GM12878 (cell line): ENCODE results near the gene MTERF1. TPM values are rescaled to one million over a fixed set of nuclear protein-coding genes. Genes with fewer than 3 reads are reported as not detected.

Experiments
- ATAC-seq: fragments of 200-7000 bp; cut with Tn5 transposase; 3 replicates; pipeline ENCODE4 v1.9.1; 2020; ENCODE audit warnings: mild to moderate bottlenecking, moderate library complexity
- BruUV-seq: library from RNA; stranded (reverse); fragments of 400-500 nt; replicated peaks from 2 replicates; lab custom pipeline; 2021; lab: Mats Ljungman, UMichigan
- CTCF ChIA-PET: fragments of 300-600 bp; sonication (Branson Sonifier 250); formaldehyde crosslinking; extraction: SDS; loops from one replicate; lab custom pipeline; 2021; ENCODE audit warnings: inconsistent platforms; lab: Yijun Ruan, JAX
- POLR2A ChIA-PET: fragments of 350-600 bp; formaldehyde crosslinking; extraction: SDS; loops from one replicate; lab custom pipeline; 2021; ENCODE audit warnings: inconsistent platforms; lab: Charles Lee
- RAD21 ChIA-PET: fragments of 300-600 bp; sonication (Branson Sonifier 250); formaldehyde crosslinking; loops from one replicate; lab custom pipeline; 2023; ENCODE audit warnings: antibody characterized with exemption; ENCODE audit not compliant: unreplicated experiment; lab: Charles Lee
- SMC1A ChIA-PET: fragments of 300-600 bp; sonication (Branson Sonifier 250); formaldehyde crosslinking; loops from one replicate; lab custom pipeline; 2023; ENCODE audit not compliant: unreplicated experiment, uncharacterized antibody; lab: Charles Lee
- DNase-seq: peaks from one replicate; pipeline ENCODE4 v3.0.0-alpha.2; 2011; ENCODE audit warnings: low read depth, low spot score
- FAIRE-seq: peaks from 3 replicates; lab custom pipeline; 2011; peaks lifted over from hg19 to GRCh38; lab: Jason Lieb, UNC
- H2AFZ ChIP-seq: 2 replicates; pipeline ENCODE4 v1.6.0; 2011; ENCODE audit warnings: low read depth, low read length, control low read depth; ENCODE audit not compliant: control insufficient read depth
- H3K27ac ChIP-seq: 2 replicates; pipeline ENCODE4 v1.5.1; 2011; ENCODE audit warnings: control low read depth; ENCODE audit not compliant: control insufficient read depth, insufficient read depth
- H3K27me3 ChIP-seq, 2 experiments: replicated peaks in 1 of 2; 2 replicates each; pipeline versions ENCODE4 v1.6.0 to v1.6.1; 2011; ENCODE audit warnings: low read length in 1 of 2; ENCODE audit not compliant: control insufficient read depth in 2 of 2, insufficient read depth in 2 of 2
- H3K36me3 ChIP-seq, 2 experiments: 2 replicates each; pipeline ENCODE4 v1.5.1; 2011; ENCODE audit warnings: low read length in 1 of 2; ENCODE audit not compliant: control insufficient read depth in 2 of 2, insufficient read depth in 2 of 2
- H3K4me1 ChIP-seq: 2 replicates; pipeline ENCODE4 v1.6.1; 2011; ENCODE audit warnings: mild to moderate bottlenecking, low read length, moderate library complexity, mixed read lengths; ENCODE audit not compliant: control insufficient read depth, insufficient read depth
- H3K4me2 ChIP-seq: 2 replicates; pipeline ENCODE4 v1.6.0; 2011; ENCODE audit warnings: control low read depth; ENCODE audit not compliant: control insufficient read depth, insufficient read depth
- H3K4me3 ChIP-seq: fragments of 200-600 bp; sonication (generic); 2 replicates; pipeline ENCODE4 v1.5.1; 2016
- H3K79me2 ChIP-seq: 2 replicates; pipeline ENCODE4 v1.6.0; 2011; ENCODE audit warnings: low read length; ENCODE audit not compliant: control insufficient read depth, insufficient read depth
- H3K9ac ChIP-seq: 2 replicates; pipeline ENCODE4 v1.8.0; 2011; ENCODE audit warnings: low read length, control low read depth, mixed read lengths; ENCODE audit not compliant: control insufficient read depth, insufficient read depth
- H3K9me3 ChIP-seq: replicated peaks from 3 replicates; pipeline ENCODE4 v1.5.1; 2011; ENCODE audit warnings: mild to moderate bottlenecking, low read length; ENCODE audit not compliant: control insufficient read depth, insufficient read depth
- H4K20me1 ChIP-seq: 2 replicates; pipeline ENCODE4 v1.6.0; 2011; ENCODE audit not compliant: control insufficient read depth, insufficient read depth
- CHD2 ChIP-seq: IDR thresholded peaks from 2 replicates; pipeline ENCODE4 v1.6.1; 2011; ENCODE audit warnings: low read depth, low read length, improper control_type of control experiment, borderline replicate concordance
- IKZF1 ChIP-seq: fragments of 450-650 bp; conservative IDR thresholded peaks from 2 replicates; pipeline ENCODE4 v1.6.1; 2017; ENCODE audit warnings: antibody characterized with exemption, mild to moderate bottlenecking
- KAT2A ChIP-seq: conservative IDR thresholded peaks from 2 replicates; pipeline ENCODE4 v1.6.1; 2011; ENCODE audit warnings: low read depth, low read length; ENCODE audit not compliant: control insufficient read depth
- MTA2 ChIP-seq: fragments of 450-650 bp; IDR thresholded peaks from 2 replicates; pipeline ENCODE4 v1.6.1; 2016; ENCODE audit warnings: low read depth, mild to moderate bottlenecking, moderate library complexity
- RELA ChIP-seq: fragments of 450-650 bp; IDR thresholded peaks from 2 replicates; pipeline ENCODE4 v1.8.0; 2014; ENCODE audit warnings: borderline replicate concordance; ENCODE audit not compliant: partially characterized antibody
- SMAD1 ChIP-seq: fragments of 450-650 bp; IDR thresholded peaks from 2 replicates; pipeline ENCODE4 v1.6.1; 2018; ENCODE audit warnings: mild to moderate bottlenecking, low read depth; ENCODE audit not compliant: partially characterized antibody
- TCF12 ChIP-seq: IDR thresholded peaks from 2 replicates; pipeline ENCODE4 v1.6.1; 2011; ENCODE audit warnings: low read depth, mild to moderate bottlenecking, low read length
- in situ Hi-C: fragments of 300-500 bp; cut with MboI; formaldehyde crosslinking; loops from 9 replicates; pipeline ENCODE4 v1.14.3; 2018; ENCODE audit warnings: mixed read lengths
- intact Hi-C: fragments of 100-400 bp; cut with micrococcal nuclease; formaldehyde crosslinking; loops from one replicate; pipeline ENCODE4 v1.14.2; 2022; ENCODE audit not compliant: unreplicated experiment
- polyA plus RNA-seq, 11 experiments: library from polyadenylated mRNA; depleted of rRNA in 4 of 11; unstranded in 6 of 11; stranded (reverse) in 5 of 11; fragments of >200 nt; fragmentation: Nextera tagmentation in 4 of 11; fragmentation: Illumina TruSeq in 1 of 11; extraction: Ambion mirVana in 4 of 11; extraction: Trizol in 1 of 11; gene quantifications; 1 replicate in 1 of 11; 2 replicates in 10 of 11; pipeline versions ENCODE4 v1.2.1 to v1.2.3, GENCODE V29; 2011 to 2016; ENCODE audit warnings: inconsistent platforms in 2 of 11, missing spikeins in 2 of 11, low read depth in 1 of 11
- total RNA-seq, 4 experiments: library from RNA; depleted of rRNA in 3 of 4; stranded (reverse); fragments of >200 nt in 3 of 4; fragmentation: Illumina TruSeq in 1 of 4; extraction: Trizol in 1 of 4; gene quantifications; 2 replicates each; pipeline versions ENCODE4 v1.2.1 to v1.2.3, GENCODE V29; 2013 to 2021
- TF ChIP-seq, protein P1 (sequence below): IDR thresholded peaks from 2 replicates; pipeline ENCODE4 v1.6.1; 2012; ENCODE audit warnings: low read depth, low read length, improper control_type of control experiment
- TF ChIP-seq, protein P2 (sequence below), 3 experiments: IDR thresholded peaks in 2 of 3; conservative IDR thresholded peaks in 1 of 3; 2 replicates each; pipeline ENCODE4 v1.5.1; 2011; ENCODE audit warnings: low read depth in 3 of 3, low read length in 3 of 3, mild to moderate bottlenecking in 3 of 3, control low read depth in 2 of 3, moderate library complexity in 2 of 3, inconsistent platforms in 1 of 3, mixed read lengths in 1 of 3; ENCODE audit not compliant: control insufficient read depth in 2 of 3, insufficient read depth in 1 of 3; ENCODE audit errors: extremely low read depth in 1 of 3
- TF ChIP-seq, protein P3 (sequence below): IDR thresholded peaks from 2 replicates; pipeline ENCODE4 v1.6.1; 2011; ENCODE audit warnings: low read depth, mild to moderate bottlenecking, low read length, moderate library complexity, borderline replicate concordance; ENCODE audit errors: extremely low read depth

The MTERF1 gene
- total and polyA plus RNA-seq, 10 of the 15 experiments (the other 5 are each of a cell fraction or from before 2014, with no cell fraction given): 14.7 to 38.7 (median 28.0) TPM

- TF ChIP-seq, protein P1, sequence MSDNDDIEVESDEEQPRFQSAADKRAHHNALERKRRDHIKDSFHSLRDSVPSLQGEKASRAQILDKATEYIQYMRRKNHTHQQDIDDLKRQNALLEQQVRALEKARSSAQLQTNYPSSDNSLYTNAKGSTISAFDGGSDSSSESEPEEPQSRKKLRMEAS: no peak
- no peak for TF ChIP-seq IKZF1
- no peak for TF ChIP-seq RELA
- TF ChIP-seq, protein P2, sequence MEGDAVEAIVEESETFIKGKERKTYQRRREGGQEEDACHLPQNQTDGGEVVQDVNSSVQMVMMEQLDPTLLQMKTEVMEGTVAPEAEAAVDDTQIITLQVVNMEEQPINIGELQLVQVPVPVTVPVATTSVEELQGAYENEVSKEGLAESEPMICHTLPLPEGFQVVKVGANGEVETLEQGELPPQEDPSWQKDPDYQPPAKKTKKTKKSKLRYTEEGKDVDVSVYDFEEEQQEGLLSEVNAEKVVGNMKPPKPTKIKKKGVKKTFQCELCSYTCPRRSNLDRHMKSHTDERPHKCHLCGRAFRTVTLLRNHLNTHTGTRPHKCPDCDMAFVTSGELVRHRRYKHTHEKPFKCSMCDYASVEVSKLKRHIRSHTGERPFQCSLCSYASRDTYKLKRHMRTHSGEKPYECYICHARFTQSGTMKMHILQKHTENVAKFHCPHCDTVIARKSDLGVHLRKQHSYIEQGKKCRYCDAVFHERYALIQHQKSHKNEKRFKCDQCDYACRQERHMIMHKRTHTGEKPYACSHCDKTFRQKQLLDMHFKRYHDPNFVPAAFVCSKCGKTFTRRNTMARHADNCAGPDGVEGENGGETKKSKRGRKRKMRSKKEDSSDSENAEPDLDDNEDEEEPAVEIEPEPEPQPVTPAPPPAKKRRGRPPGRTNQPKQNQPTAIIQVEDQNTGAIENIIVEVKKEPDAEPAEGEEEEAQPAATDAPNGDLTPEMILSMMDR (IDR thresholded peaks at IDR 0.05 in 2 of 3, conservative IDR thresholded peaks at IDR 0.05 in 1 of 3; ENCODE audit: control insufficient read depth in 2 of 3, extremely low read depth in 1 of 3, insufficient read depth in 1 of 3, low read depth in 3 of 3, low read length in 3 of 3): no peak
These were observed 54.1 kb downstream of the MTERF1 start (continued) for GRCh38 chr7:91826377-91826776.

- no peak overlapping the region for H2AFZ ChIP-seq
- no peak overlapping the region for H3K4me2 ChIP-seq
- no peak overlapping the region for H3K27ac ChIP-seq
- H3K9me3 ChIP-seq: no peaks in the 10 kb centered on the region
- in situ Hi-C loops (no loop called here), intact Hi-C loops (no loop called here)
- ATAC-seq: no peak
- CTCF ChIA-PET: interaction anchor here (1.5 kb wide), 1 partner anchor 29 kb away, joined by 3 read pairs; no protein-coding TSS in a partner anchor
- no peak overlapping the region for H3K9ac ChIP-seq
- BruUV-seq: no TSS peak
- no peaks in the 10 kb centered on the region for H3K36me3 ChIP-seq
- no peak for DNase-seq
- no peaks in the 10 kb centered on the region for H4K20me1 ChIP-seq
- TF ChIP-seq KAT2A: no peak
- no peak for TF ChIP-seq MTA2
- TF ChIP-seq, protein P3, sequence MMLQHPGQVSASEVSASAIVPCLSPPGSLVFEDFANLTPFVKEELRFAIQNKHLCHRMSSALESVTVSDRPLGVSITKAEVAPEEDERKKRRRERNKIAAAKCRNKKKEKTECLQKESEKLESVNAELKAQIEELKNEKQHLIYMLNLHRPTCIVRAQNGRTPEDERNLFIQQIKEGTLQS: no peak
- TF ChIP-seq SMAD1: no peak
- no peak for TF ChIP-seq TCF12
- no peak for TF ChIP-seq CHD2
- H3K4me3 ChIP-seq: no peak overlapping the region
- FAIRE-seq: no peak
- no peaks in the 10 kb centered on the region for H3K27me3 ChIP-seq
- POLR2A ChIA-PET: interaction anchor here (0.5 kb wide), 1 partner anchor 126 kb away, joined by 5 read pairs; no protein-coding TSS in a partner anchor
- SMC1A ChIA-PET: no interaction called here
- no peaks in the 10 kb centered on the region for H3K79me2 ChIP-seq
- RAD21 ChIA-PET: no interaction called here
- H3K4me1 ChIP-seq: no peaks in the 10 kb centered on the region
These were observed 56.3 kb downstream of the MTERF1 start for GRCh38 chr7:91824201-91824600.

Other genes with a start within 250 kb of the MTERF1 start
- gene AKAP9, start 60.2 kb upstream of the MTERF1 start, total RNA-seq (2014; rRNA removed): 31.6 and 36.7 TPM in 2 replicates
- gene AKAP9, start 60.2 kb upstream of the MTERF1 start, total RNA-seq (2014; rRNA removed; fragmentation: Illumina TruSeq; extraction: Trizol): 62.8 TPM in 2 replicates
- gene AKAP9, start 60.2 kb upstream of the MTERF1 start, total RNA-seq (2021): 27.8 and 28.6 TPM in 2 replicates
- gene AKAP9, start 60.2 kb upstream of the MTERF1 start, polyA plus RNA-seq (2011; rRNA removed): 30.6 and 52.0 TPM in 2 replicates
- 31.6 and 44.3 TPM in 2 replicates for gene AKAP9, start 60.2 kb upstream of the MTERF1 start, polyA plus RNA-seq (2014; fragmentation: Illumina TruSeq; extraction: Trizol)
- gene AKAP9, start 60.2 kb upstream of the MTERF1 start, polyA plus RNA-seq (2014; fragmentation: Nextera tagmentation; extraction: Ambion mirVana): 10 to 100 TPM; 21.1 to 42.8 TPM
- 14.6 and 22.0 TPM in 2 replicates for gene AKAP9, start 60.2 kb upstream of the MTERF1 start, polyA plus RNA-seq (2014; rRNA removed)
- 10 to 100 TPM; 41.3 to 46.8 TPM for gene AKAP9, start 60.2 kb upstream of the MTERF1 start, polyA plus RNA-seq (2016; fragmentation: Nextera tagmentation; extraction: Ambion mirVana)